Choroid plexus epithelial cell (primary cell): ENCODE measurements around the gene NAA10.

Experiments used
- DNase-seq: peaks from one replicate; pipeline ENCODE4 v3.0.0-alpha.2; 2010; ENCODE audit warnings: low read depth
- H3K4me3 ChIP-seq: 2 replicates; pipeline ENCODE4 v1.5.1; 2011; ENCODE audit warnings: low read depth, mild to moderate bottlenecking, control low read depth, low read length, moderate library complexity
- TF ChIP-seq, protein P1 (sequence below): conservative IDR thresholded peaks from 2 replicates; pipeline ENCODE4 v1.5.1; 2011; ENCODE audit warnings: low read depth, mild to moderate bottlenecking, control low read depth, inconsistent platforms, low read length, moderate library complexity

The NAA10 gene

GRCh38 chrX:153959649-153960048 lies 24.8 kb upstream of the NAA10 start:
- TF ChIP-seq, protein P1, sequence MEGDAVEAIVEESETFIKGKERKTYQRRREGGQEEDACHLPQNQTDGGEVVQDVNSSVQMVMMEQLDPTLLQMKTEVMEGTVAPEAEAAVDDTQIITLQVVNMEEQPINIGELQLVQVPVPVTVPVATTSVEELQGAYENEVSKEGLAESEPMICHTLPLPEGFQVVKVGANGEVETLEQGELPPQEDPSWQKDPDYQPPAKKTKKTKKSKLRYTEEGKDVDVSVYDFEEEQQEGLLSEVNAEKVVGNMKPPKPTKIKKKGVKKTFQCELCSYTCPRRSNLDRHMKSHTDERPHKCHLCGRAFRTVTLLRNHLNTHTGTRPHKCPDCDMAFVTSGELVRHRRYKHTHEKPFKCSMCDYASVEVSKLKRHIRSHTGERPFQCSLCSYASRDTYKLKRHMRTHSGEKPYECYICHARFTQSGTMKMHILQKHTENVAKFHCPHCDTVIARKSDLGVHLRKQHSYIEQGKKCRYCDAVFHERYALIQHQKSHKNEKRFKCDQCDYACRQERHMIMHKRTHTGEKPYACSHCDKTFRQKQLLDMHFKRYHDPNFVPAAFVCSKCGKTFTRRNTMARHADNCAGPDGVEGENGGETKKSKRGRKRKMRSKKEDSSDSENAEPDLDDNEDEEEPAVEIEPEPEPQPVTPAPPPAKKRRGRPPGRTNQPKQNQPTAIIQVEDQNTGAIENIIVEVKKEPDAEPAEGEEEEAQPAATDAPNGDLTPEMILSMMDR = no peak
- DNase-seq = no peak
- H3K4me3 ChIP-seq = no peak overlapping the region

DNA sequence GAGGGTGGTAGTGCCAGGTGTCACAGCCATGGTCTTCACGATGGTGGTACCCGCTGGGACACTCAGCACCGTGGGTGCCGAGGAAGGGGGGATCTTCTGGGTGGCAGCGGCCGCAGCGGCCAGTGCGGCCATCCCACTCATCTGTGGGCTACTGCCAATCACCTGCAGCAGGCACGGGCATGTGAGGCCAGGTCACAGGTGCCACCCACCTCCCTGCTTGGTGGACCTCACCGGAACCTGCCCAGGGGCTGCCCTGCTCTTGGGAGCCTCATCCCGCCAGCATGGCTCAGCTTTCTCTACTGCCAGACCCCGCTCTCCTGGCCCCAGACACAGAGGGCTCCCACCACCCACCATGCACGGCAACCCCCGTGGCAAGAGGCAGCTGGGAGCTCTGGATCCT lies 23.8 kb upstream of the NAA10 start:
- TF ChIP-seq, protein P1 = no peak
- H3K4me3 ChIP-seq = no peak overlapping the region
- DNase-seq = no peak

GRCh38 chrX:153957224-153957623 lies 22.4 kb upstream of the NAA10 start:
- no peak for DNase-seq
- TF ChIP-seq, protein P1 = no peak
- no peak overlapping the region for H3K4me3 ChIP-seq

- no peak for DNase-seq
- no peak overlapping the region for H3K4me3 ChIP-seq
- TF ChIP-seq, protein P1 = no peak
Measured at GRCh38 chrX:153956044-153956907, 21.4 kb upstream of the NAA10 start.

DNA sequence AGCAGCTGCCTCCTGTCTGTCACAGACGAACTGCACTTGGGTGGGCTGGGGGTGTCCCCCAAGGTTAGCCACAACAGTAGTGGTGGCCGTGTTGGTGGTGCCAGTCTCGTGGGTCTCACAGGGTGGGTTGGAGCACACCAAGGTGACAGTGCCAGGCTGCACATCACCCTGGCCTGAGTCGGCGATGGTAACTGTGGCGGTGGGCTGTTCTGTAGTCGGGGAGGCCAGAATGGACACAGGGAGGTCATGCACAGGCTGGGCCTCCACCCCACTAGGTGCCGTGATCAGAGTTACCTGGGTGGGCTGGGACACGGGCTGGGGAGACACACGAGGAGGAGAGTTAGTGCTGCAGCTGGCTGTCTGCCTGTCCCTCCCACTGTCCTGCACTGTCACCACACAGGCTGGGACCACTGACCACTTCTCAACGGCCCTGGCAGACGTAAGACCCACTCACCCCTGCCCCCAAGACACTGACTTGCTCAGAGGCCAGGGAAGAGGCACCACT lies 20.4 kb upstream of the NAA10 start:
- TF ChIP-seq, protein P1 = no peak
- no peak for DNase-seq
- H3K4me3 ChIP-seq = no peak overlapping the region

DNA sequence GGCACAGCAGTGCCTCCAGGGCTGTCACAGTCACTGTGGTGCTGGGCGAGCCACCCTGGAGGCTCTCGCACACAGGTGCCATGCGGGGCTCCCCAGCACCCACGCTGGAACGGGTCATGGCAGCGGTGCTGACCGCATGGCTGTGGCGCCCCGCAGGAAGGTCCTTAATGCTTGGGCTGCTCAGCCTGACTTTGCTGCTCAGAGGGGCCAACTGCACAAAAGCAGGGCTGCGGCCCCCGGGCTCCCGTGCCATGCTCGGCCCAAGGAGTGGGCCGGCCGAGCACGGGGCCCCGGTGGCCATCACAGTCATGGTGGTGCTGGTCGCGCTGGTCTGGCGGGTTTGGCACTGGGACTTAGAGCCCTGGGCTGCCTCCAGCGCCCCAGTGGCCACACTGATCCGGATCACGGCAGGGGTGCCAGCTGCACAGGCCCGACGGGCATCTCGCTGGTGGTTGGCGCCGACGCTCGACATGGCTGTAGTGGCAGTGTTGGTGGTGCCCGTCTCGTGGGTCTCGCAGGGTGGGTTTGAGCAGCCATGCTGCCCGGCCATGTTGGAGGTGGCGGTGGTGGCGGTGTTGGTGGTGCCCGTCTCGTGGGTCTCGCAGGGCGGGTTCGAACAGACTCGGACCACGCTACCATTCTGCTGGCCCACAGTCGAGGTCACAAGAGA lies 19.9 kb upstream of the NAA10 start:
- TF ChIP-seq, protein P1 = no peak
- no peak for DNase-seq
- H3K4me3 ChIP-seq = no peak overlapping the region
